GM23248 (cell line): ENCODE data around the gene FBXO2.

Source experiments
- EZH2 ChIP-seq: fragments of 200-600 bp; sonication (generic); IDR thresholded peaks from 2 replicates; pipeline ENCODE4 v1.6.1; 2018; ENCODE audit warnings: antibody characterized with exemption, mild to moderate bottlenecking; ENCODE audit not compliant: insufficient read depth, poor library complexity, severe bottlenecking
- EZH2phosphoT487 ChIP-seq: fragments of 200-600 bp; sonication (generic); IDR thresholded peaks from 2 replicates; pipeline ENCODE4 v1.6.1; 2018; ENCODE audit warnings: antibody characterized with exemption, moderate library complexity, mild to moderate bottlenecking, low read depth; ENCODE audit not compliant: insufficient read depth

DNA sequence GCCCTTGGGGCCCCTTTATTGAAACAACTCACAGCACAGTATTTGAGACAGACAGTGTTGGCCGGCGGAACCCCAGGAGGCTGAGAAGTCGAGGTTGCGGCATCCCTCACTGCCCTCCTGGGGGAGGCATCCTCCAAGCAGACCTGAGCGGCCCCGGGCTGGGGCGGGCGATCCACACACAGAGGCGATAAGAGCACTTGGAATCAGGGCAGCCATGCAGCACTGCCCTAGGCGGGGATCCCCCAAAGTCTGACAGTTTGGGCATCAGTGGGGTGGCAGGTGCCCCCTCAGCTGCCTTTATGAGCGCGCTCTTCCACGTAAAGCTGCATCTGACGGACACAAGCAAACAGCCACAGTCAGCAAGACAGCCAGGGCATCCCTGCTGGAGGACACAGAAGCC, 20.3 kb upstream of the FBXO2 start:
- TF ChIP-seq EZH2 (no peak), EZH2phosphoT487 (no peak)
